CD4-positive, alpha-beta T cell (primary cell): ENCODE data around the gene FBXW12. TPM values are rescaled to one million over a fixed set of nuclear protein-coding genes. Genes with fewer than 3 reads are reported as not detected.

Experiments used
- ATAC-seq: fragments of 200-7000 bp; cut with Tn5 transposase; one replicate; pipeline ENCODE4 v1.10.0; 2022; ENCODE audit warnings: mild to moderate bottlenecking; ENCODE audit not compliant: poor library complexity
- CTCF ChIA-PET: fragments of 350-600 bp; sonication (Branson Sonifier 250); formaldehyde crosslinking; loops from one replicate; lab custom pipeline; 2021; ENCODE audit warnings: antibody characterized with exemption, inconsistent platforms; lab: Charles Lee
- POLR2A ChIA-PET: fragments of 350-600 bp; sonication (Branson Sonifier 250); formaldehyde crosslinking; loops from one replicate; lab custom pipeline; 2021; ENCODE audit warnings: antibody characterized with exemption, inconsistent platforms; lab: Charles Lee
- DNase-seq, 14 experiments: peaks; one replicate each; pipeline ENCODE4 v3.0.0-alpha.2; 2013 to 2020; ENCODE audit warnings: mixed read lengths in 2 of 14
- H3K27ac ChIP-seq, 2 donors: one replicate each; pipeline versions ENCODE4 v1.5.1 to v1.7.0; 2013; ENCODE audit warnings: low read length in 2 of 2, low read depth in 1 of 2, mild to moderate bottlenecking in 1 of 2
- H3K27me3 ChIP-seq, 2 experiments: 1 replicate in 1 of 2; 2 replicates in 1 of 2; pipeline versions ENCODE4 v1.6.1 to v1.7.0; 2013; ENCODE audit warnings: low read length in 2 of 2, control low read depth in 1 of 2, mild to moderate bottlenecking in 1 of 2, moderate library complexity in 1 of 2; ENCODE audit not compliant: insufficient read depth in 2 of 2, control insufficient read depth in 1 of 2
- H3K36me3 ChIP-seq: one replicate; pipeline ENCODE4 v1.6.1; 2013; ENCODE audit warnings: low read length, control low read depth; ENCODE audit not compliant: insufficient read depth
- H3K4me1 ChIP-seq: one replicate; pipeline ENCODE4 v1.6.1; 2013; ENCODE audit warnings: low read length, control low read depth; ENCODE audit not compliant: insufficient read depth
- H3K4me3 ChIP-seq: one replicate; pipeline ENCODE4 v1.5.1; 2013; ENCODE audit warnings: mild to moderate bottlenecking, low read length, moderate library complexity
- H3K9me3 ChIP-seq, 2 experiments: 1 replicate in 1 of 2; 2 replicates in 1 of 2; pipeline versions ENCODE4 v1.6.1 to v1.7.0; 2013; ENCODE audit warnings: low read length in 2 of 2, mild to moderate bottlenecking in 2 of 2, control low read depth in 1 of 2, moderate library complexity in 1 of 2; ENCODE audit not compliant: control insufficient read depth in 1 of 2, insufficient read depth in 1 of 2
- H3K27ac Mint-ChIP-seq: one replicate; pipeline ENCODE4 v1.8.0; 2020; ENCODE audit warnings: mixed read lengths
- H3K27me3 Mint-ChIP-seq: one replicate; pipeline ENCODE4 v1.8.0; 2021; ENCODE audit warnings: mixed read lengths
- H3K36me3 Mint-ChIP-seq: one replicate; pipeline ENCODE4 v1.8.0; 2021; ENCODE audit warnings: low read depth, mixed read lengths
- H3K4me1 Mint-ChIP-seq: one replicate; pipeline ENCODE4 v1.8.0; 2021; ENCODE audit warnings: low read depth, mixed read lengths
- H3K4me3 Mint-ChIP-seq: one replicate; pipeline ENCODE4 v1.8.0; 2020; ENCODE audit warnings: mild to moderate bottlenecking, mixed read lengths
- H3K9me3 Mint-ChIP-seq: one replicate; pipeline ENCODE4 v1.8.0; 2020; ENCODE audit warnings: mixed read lengths
- CTCF ChIP-seq: fragments of 200-600 bp; IDR thresholded peaks from one replicate; pipeline ENCODE4 v1.8.0; 2022; ENCODE audit warnings: antibody characterized with exemption, mild to moderate bottlenecking
- intact Hi-C, 2 experiments: fragments of 100-400 bp; cut with DNase I in 1 of 2; cut with micrococcal nuclease in 1 of 2; formaldehyde crosslinking; loops; one replicate each; pipeline versions ENCODE4 v1.15.1 to v1.9.0; 2023 to 2025; cut with DNase I, micrococcal nuclease
- total RNA-seq, 174 experiments: library from RNA in 2 of 174; stranded (reverse) in 2 of 174; gene quantifications; one replicate each; pipeline ENCODE4 v1.2.3 and lab custom pipeline; 2021 to 2026

Gene FBXW12
- total RNA-seq, 2 experiments from 2014 or later: not detected

- no peaks in the 10 kb centered on the region for H3K36me3 ChIP-seq
- no peak for DNase-seq
- intact Hi-C loops: no loop called here
- Mint-ChIP-seq H3K27me3 (no peaks in the 10 kb centered on the region), H3K4me1 (no peaks in the 10 kb centered on the region), H3K36me3 (no peaks in the 10 kb centered on the region), H3K27ac (no peak overlapping the region), H3K9me3 (no peaks in the 10 kb centered on the region), H3K4me3 (no peak overlapping the region)
- no peak for TF ChIP-seq CTCF
- H3K27me3 ChIP-seq: no peaks in the 10 kb centered on the region
- no peaks in the 10 kb centered on the region for H3K9me3 ChIP-seq
- ChIA-PET POLR2A (no interaction called here), CTCF (interaction anchor here (0.6 to 2.6 kb wide), 2 partner anchors 13 to 79 kb away, joined by 3 to 7 read pairs; no protein-coding TSS in a partner anchor)
- no peak overlapping the region for H3K27ac ChIP-seq
- H3K4me3 ChIP-seq: no peak overlapping the region
- no peak for ATAC-seq
- peaks cover under 1% of the 10 kb centered on the region for H3K4me1 ChIP-seq
Measured at GRCh38 chr3:48423241-48423882, 51.3 kb downstream of the FBXW12 start.

GRCh38 chr3:48423883-48424695 lies 52.1 kb downstream of the FBXW12 start:
- Histone ChIP-seq H3K4me3 (no peak overlapping the region), H3K9me3 (no peaks in the 10 kb centered on the region), H3K27ac (no peak overlapping the region), H3K36me3 (no peaks in the 10 kb centered on the region), H3K27me3 (no peaks in the 10 kb centered on the region), H3K4me1 (peaks cover 7% of the 10 kb centered on the region)
- Mint-ChIP-seq H3K27me3 (no peaks in the 10 kb centered on the region), H3K36me3 (no peaks in the 10 kb centered on the region), H3K4me3 (no peak overlapping the region), H3K4me1 (no peaks in the 10 kb centered on the region), H3K27ac (no peak overlapping the region), H3K9me3 (no peaks in the 10 kb centered on the region)
- intact Hi-C loops: no loop called here
- DNase-seq: no peak
- CTCF ChIA-PET: interaction anchor here (0.6 to 2.6 kb wide), 2 partner anchors 12 to 78 kb away, joined by 3 to 7 read pairs; no protein-coding TSS in a partner anchor
- POLR2A ChIA-PET: no interaction called here
- TF ChIP-seq CTCF: no peak
- ATAC-seq: no peak

- ATAC-seq (no peak), DNase-seq (no peak)
- Histone ChIP-seq H3K4me3 (no peak overlapping the region), H3K4me1 (peaks cover 15% of the 10 kb centered on the region), H3K9me3 (no peaks in the 10 kb centered on the region), H3K27ac (no peak overlapping the region), H3K27me3 (no peaks in the 10 kb centered on the region), H3K36me3 (no peaks in the 10 kb centered on the region)
- H3K36me3 Mint-ChIP-seq: no peaks in the 10 kb centered on the region
- intact Hi-C loops: no loop called here
- H3K4me1 Mint-ChIP-seq: peaks cover 2% of the 10 kb centered on the region
- ChIA-PET POLR2A (no interaction called here), CTCF (no interaction called here)
- no peak overlapping the region for H3K4me3 Mint-ChIP-seq
- TF ChIP-seq CTCF: no peak
- no peaks in the 10 kb centered on the region for H3K9me3 Mint-ChIP-seq
- H3K27me3 Mint-ChIP-seq: no peaks in the 10 kb centered on the region
- H3K27ac Mint-ChIP-seq: no peak overlapping the region
Measured at GRCh38 chr3:48425281-48425812, 53.3 kb downstream of the FBXW12 start.
